Measurements from ENCODE around the gene ZNF655.
"Not testable (repeated sequence)": the region's sequence is repeated elsewhere in the genome, so short reads cannot be mapped to it uniquely, and the experiment has no call there.

The ZNF655 gene

GRCh38 chr7:99558306-99559174 lies at the start of gene ZNF655:
Gene ZNF655 (plus strand): TSS chr7:99558642. CDS start chr7:99560560, 1,918 bp downstream.
- peak; percentile 90 for DNase-seq

- DNase-seq, result no peak
These were observed 44.4 kb upstream of the ZNF655 start for GRCh38 chr7:99514050-99514449.

- DNase-seq, result no peak
These were observed 37.0 kb upstream of the ZNF655 start for GRCh38 chr7:99521399-99521798.

GRCh38 chr7:99525713-99526440 lies 32.6 kb upstream of the ZNF655 start:
- DNase-seq, result no peak

- DNase-seq, result no peak
These were observed 27.1 kb upstream of the ZNF655 start for GRCh38 chr7:99531354-99531765.

GRCh38 chr7:99535667-99536066 lies 22.8 kb upstream of the ZNF655 start:
- no peak for DNase-seq

- DNase-seq, result no peak
These were observed 19.1 kb upstream of the ZNF655 start for GRCh38 chr7:99539213-99539811.

- DNase-seq, result no peak
These were observed 17.9 kb upstream of the ZNF655 start for GRCh38 chr7:99540542-99540941.

GRCh38 chr7:99541212-99541611 lies 17.2 kb upstream of the ZNF655 start:
- DNase-seq, result no peak

- DNase-seq, result no peak
These were observed 15.3 kb upstream of the ZNF655 start for GRCh38 chr7:99543081-99543671.

- no peak for DNase-seq
These were observed 14.5 kb upstream of the ZNF655 start for GRCh38 chr7:99543916-99544315.

GRCh38 chr7:99545308-99545707 lies 13.1 kb upstream of the ZNF655 start:
- not testable (repeated sequence) for DNase-seq

GRCh38 chr7:99549545-99549944 lies 8.9 kb upstream of the ZNF655 start:
- DNase-seq, result not testable (repeated sequence)

- DNase-seq, result no peak
These were observed 7.1 kb upstream of the ZNF655 start for GRCh38 chr7:99551334-99551733.

- DNase-seq, result peak; percentile 78
These were observed 6.5 kb upstream of the ZNF655 start, which contains the start of gene FAM200A for GRCh38 chr7:99551767-99552463. Gene FAM200A (minus strand): TSS chr7:99552114. CDS start chr7:99548407, 3,707 bp downstream.

GRCh38 chr7:99553039-99553438 lies 5.4 kb upstream of the ZNF655 start:
- DNase-seq, result no peak

- DNase-seq, result no peak
These were observed 3.5 kb upstream of the ZNF655 start for GRCh38 chr7:99554939-99555338.

GRCh38 chr7:99557196-99557607 lies 1.2 kb upstream of the ZNF655 start:
- DNase-seq, result no peak

GRCh38 chr7:99557940-99558305 lies 519 bp upstream of the ZNF655 start:
- DNase-seq, result no peak

- DNase-seq, result no peak
These were observed 903 bp downstream of the ZNF655 start for GRCh38 chr7:99559175-99559915.

- DNase-seq, result no peak
These were observed 2.6 kb downstream of the ZNF655 start for GRCh38 chr7:99560834-99561736.
